ENCODE measurements around the gene INHBE. TPM values are rescaled to one million over a fixed set of nuclear protein-coding genes. Genes with fewer than 3 reads are reported as not detected.

The INHBE gene
- total RNA-seq, 2 donors from 2014 or later, result not detected

DNA sequence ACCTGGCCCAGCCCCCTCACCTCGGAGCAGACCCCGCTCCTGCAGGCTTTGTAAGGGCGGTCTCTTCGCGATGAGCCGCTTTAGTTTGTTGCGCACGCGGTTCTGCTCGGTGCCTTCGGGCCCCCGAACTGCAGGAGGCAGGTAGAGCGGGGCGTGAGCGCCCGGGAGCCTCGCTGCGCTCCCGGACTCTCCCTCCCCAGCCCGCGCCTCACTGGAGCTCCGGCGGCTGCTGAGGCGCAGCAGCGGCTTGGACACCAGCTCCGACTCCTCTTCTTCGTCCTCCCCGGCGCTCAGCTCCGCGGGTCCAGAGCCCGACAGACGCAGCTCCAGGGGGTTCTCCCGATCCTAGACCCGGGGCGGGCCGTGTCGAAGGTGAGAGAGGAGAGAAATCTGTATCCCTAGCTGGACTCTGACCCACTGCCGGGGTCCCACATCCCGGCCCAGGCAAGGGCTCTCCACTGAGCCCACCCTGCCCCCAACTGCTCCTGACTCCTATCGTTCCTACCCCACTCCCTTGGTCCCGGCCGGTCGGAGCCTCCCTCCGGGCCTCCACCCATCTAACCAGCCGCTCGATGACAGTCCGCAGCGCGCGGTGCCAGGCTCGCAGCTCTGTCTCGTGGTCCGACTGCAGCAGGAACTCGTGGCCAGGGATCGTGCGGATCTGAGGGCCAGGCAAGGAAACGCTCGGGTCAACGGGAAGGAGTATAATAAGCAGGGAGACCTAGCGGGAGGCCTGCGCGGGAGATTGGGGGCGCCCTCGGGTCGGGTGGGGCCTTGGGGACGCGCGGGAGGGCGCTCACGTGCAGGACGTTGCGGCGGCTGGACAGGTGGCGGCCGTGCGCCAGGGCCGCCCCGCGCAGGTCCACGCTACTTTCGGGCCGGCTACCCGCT, 20.4 kb downstream of the INHBE start:
- TF ChIP-seq POLR2A (IDR thresholded peaks at IDR 0.05) (no peak), CTCF (IDR thresholded peaks at IDR 0.05) (no peak)
- H3K4me1 ChIP-seq, result peaks cover 15% of the 10 kb centered on the region
- H3K27ac ChIP-seq, result no peak overlapping the region
- H3K4me3 ChIP-seq, result peak overlapping the region in 1 of 2 donors; percentile 16
- DNase-seq (peak; percentile 48 to 60 (median 53)), ATAC-seq (peak; percentile 64)
- 13 to 14% methylated on average over 16 to 84 of the region's 84 CpGs for WGBS, 2 donors
- no peaks in the 10 kb centered on the region for H3K36me3 ChIP-seq (replicated peaks in 1 of 2; ENCODE audit: insufficient read depth in 1 of 2, low read depth in 2 of 2)
- peaks cover 0 to 17% of the 10 kb centered on the region in 2 donors for H3K27me3 ChIP-seq
- no peaks in the 10 kb centered on the region for H3K9me3 ChIP-seq
- intact Hi-C loops (cut with DNase I), result no loop called here

DNA sequence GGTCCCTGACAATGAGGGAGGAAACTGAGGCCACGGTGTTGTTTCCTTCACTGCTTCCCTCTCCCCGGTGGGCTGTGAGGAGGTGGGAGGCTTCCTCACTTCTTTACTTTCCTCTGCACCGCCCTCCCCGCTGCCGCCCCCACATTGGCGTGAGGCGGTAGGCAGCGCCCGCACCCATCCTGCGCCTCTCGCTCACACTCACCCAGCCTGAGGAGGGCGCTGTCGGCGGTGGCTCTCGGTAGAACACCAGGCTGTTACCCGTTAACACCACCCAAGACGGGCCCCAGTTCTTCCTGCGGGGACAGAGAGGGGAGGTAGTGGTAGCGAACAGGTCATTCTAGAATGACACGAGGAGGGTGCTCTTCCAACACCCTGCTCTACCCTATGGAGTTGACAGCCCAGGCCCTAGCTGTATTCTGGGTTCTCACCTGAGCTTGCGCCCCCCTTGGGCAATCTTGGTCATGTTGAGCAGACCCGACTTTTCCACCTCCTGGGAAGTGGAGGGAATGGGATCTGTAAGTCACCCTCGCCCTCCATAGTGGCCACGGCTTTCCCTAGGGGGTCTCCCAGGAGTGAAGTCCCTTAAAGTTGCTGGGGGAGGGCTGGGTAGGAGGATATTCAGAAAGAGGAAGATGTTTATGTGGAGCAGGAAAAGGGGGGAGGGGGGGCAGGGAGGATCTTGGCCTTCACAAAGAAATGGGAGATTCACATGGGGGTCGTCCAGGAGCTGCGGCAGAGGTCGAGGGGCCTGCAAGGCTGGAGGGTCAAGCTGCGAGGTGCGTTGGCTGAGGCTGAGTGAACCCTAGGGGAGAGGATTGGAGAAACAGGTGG, 21.3 kb downstream of the INHBE start:
- peak; percentile 22 for ATAC-seq

GRCh38 chr12:57476993-57477709, 22.0 kb downstream of the INHBE start:
- Histone ChIP-seq H3K27ac (peak overlapping the region in 1 of 4 donors; percentile 43), H3K27me3 (peaks cover 0 to 17% of the 10 kb centered on the region in 2 donors), H3K4me3 (no peak overlapping the region), H3K9me3 (no peaks in the 10 kb centered on the region), H3K36me3 (replicated peaks in 1 of 2; ENCODE audit: insufficient read depth in 1 of 2, low read depth in 2 of 2) (no peaks in the 10 kb centered on the region), H3K4me1 (peaks cover 15% of the 10 kb centered on the region)
- DNase-seq, result no peak
- 80 to 89% methylated on average over 12 of the region's 15 CpGs for WGBS, 2 donors
- ATAC-seq, result no peak
- intact Hi-C loops (cut with DNase I), result no loop called here
- no peak for TF ChIP-seq CTCF (IDR thresholded peaks at IDR 0.05)
- no peak for TF ChIP-seq POLR2A (IDR thresholded peaks at IDR 0.05)

More for the DNA sequence above, 21.3 kb downstream of the INHBE start:
- H3K9me3 ChIP-seq, result no peaks in the 10 kb centered on the region
- DNase-seq, result peak in 1 of 4 donors; percentile 31
- H3K4me3 ChIP-seq, result peak overlapping the region in 1 of 2 donors; percentile 16
- H3K27ac ChIP-seq, result no peak overlapping the region
- 18 to 61% methylated on average over 10 to 28 of the region's 29 CpGs for WGBS, 2 donors
- TF ChIP-seq POLR2A (IDR thresholded peaks at IDR 0.05), result no peak
- peak in 4 of 7 experiments; percentile 3 to 26 (median 15) for TF ChIP-seq CTCF (IDR thresholded peaks at IDR 0.05)
- intact Hi-C loops (cut with DNase I), result no loop called here
- H3K27me3 ChIP-seq, result peaks cover 0 to 17% of the 10 kb centered on the region in 2 donors
- no peaks in the 10 kb centered on the region for H3K36me3 ChIP-seq (replicated peaks in 1 of 2; ENCODE audit: insufficient read depth in 1 of 2, low read depth in 2 of 2)
- peaks cover 15% of the 10 kb centered on the region for H3K4me1 ChIP-seq

DNA sequence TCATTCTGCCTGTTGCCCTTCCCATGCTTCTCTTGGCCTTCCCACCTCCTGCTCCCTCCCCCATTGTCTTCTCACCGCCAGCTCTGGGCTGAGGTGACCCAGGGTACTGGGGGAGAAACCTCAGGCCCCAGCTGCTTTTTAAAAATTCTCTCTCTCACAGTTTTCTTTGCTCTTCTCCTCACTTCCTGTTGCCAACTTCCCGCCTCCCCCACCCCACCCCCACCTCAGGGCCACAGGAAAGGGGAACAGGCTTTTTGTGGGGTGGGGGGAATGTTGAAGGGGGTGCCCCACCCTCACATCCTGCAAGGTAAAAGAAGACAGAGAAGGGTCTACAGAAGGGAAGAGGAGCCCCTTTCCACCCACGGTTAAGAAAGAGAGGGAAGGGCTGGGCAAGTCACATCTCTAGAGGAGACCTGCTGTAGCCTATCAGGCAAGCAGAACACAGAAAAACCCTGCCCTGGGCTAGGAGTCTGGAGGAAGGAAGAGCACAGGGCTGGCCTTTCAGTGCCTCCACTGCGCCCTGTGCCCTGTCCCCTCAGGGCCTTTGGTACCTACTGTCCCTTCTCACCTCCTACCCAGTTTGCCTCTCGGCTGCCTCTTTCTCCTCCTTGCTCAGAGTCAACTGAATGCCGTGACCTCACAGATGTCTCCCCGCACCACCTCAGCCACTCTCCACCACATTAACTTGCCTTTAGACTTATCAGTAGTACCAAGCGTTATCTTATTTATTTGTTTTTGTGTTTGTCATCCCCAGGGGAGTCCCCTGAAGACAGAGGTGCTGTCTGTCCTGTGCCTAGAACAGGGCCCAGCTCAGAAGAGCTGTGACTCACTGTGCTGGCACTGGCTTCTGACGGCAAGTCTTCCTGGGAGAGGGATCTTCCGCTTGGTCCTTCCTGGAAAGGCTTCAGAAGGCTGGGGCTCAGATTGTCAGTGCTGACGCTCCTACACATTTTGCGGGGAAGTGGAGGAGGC, 22.9 kb downstream of the INHBE start:
- Histone ChIP-seq H3K36me3 (replicated peaks in 1 of 2; ENCODE audit: insufficient read depth in 1 of 2, low read depth in 2 of 2) (no peaks in the 10 kb centered on the region), H3K27me3 (peaks cover 0 to 17% of the 10 kb centered on the region in 2 donors), H3K4me3 (no peak overlapping the region), H3K9me3 (no peaks in the 10 kb centered on the region), H3K27ac (peak overlapping the region in 2 of 4 donors; percentile 41 to 59), H3K4me1 (peaks cover 15% of the 10 kb centered on the region)
- DNase-seq (no peak), ATAC-seq (no peak)
- WGBS, 2 donors, result 60 to 77% methylated on average over 12 of the region's 12 CpGs
- TF ChIP-seq POLR2A (IDR thresholded peaks at IDR 0.05), result peak in 1 of 3 donors; percentile 21
- TF ChIP-seq CTCF (IDR thresholded peaks at IDR 0.05), result no peak
- intact Hi-C loops (cut with DNase I), result no loop called here

All from body of pancreas (tissue), 4 donors.